A673 (cell line): ENCODE data around the gene OXSR1. TPM values are rescaled to one million over a fixed set of nuclear protein-coding genes. Genes with fewer than 3 reads are reported as not detected.

Source experiments
- BruUV-seq: library from RNA; stranded (reverse); fragments of 400-500 nt; replicated peaks from 2 replicates; lab custom pipeline; 2021; lab: Mats Ljungman, UMichigan
- CTCF ChIA-PET: fragments of 300-600 bp; sonication (Branson Sonifier 250); formaldehyde crosslinking; loops from one replicate; lab custom pipeline; 2022; ENCODE audit warnings: antibody characterized with exemption; lab: Charles Lee
- POLR2A ChIA-PET: fragments of 300-600 bp; sonication (Branson Sonifier 250); formaldehyde crosslinking; loops from one replicate; lab custom pipeline; 2022; ENCODE audit warnings: antibody characterized with exemption; ENCODE audit not compliant: low non-redundant PET; lab: Charles Lee
- DNase-seq: peaks from one replicate; pipeline ENCODE4 v3.0.0-alpha.2; 2015; ENCODE audit warnings: low spot score
- H3K27ac ChIP-seq: fragments of 200-600 bp; sonication (generic); 2 replicates; pipeline ENCODE4 v1.5.1; 2016; ENCODE audit warnings: mixed run types, low read depth, mild to moderate bottlenecking, mixed read lengths, antibody characterized with exemption, low read length; ENCODE audit not compliant: poor library complexity, severe bottlenecking
- H3K27me3 ChIP-seq: fragments of 200-600 bp; sonication (generic); replicated peaks from 2 replicates; pipeline ENCODE4 v1.6.1; 2017; ENCODE audit warnings: mixed run types, low read depth, mild to moderate bottlenecking, mixed read lengths, antibody characterized with exemption, low read length; ENCODE audit not compliant: insufficient read depth, poor library complexity
- H3K36me3 ChIP-seq: fragments of 200-600 bp; sonication (generic); 2 replicates; pipeline ENCODE4 v1.6.1; 2016; ENCODE audit warnings: mixed run types, mild to moderate bottlenecking, mixed read lengths, antibody characterized with exemption, low read length; ENCODE audit not compliant: insufficient read depth, poor library complexity, severe bottlenecking
- H3K4me1 ChIP-seq: fragments of 200-600 bp; sonication (generic); 2 replicates; pipeline ENCODE4 v1.6.1; 2017; ENCODE audit warnings: mixed run types, mild to moderate bottlenecking, mixed read lengths, antibody characterized with exemption, low read length; ENCODE audit not compliant: insufficient read depth, poor library complexity, severe bottlenecking
- H3K4me3 ChIP-seq: fragments of 200-600 bp; sonication (generic); 2 replicates; pipeline ENCODE4 v1.5.1; 2016; ENCODE audit warnings: low read depth, mixed run types, mild to moderate bottlenecking, mixed read lengths, low read length; ENCODE audit not compliant: poor library complexity, severe bottlenecking
- H3K9me3 ChIP-seq: fragments of 200-600 bp; sonication (generic); 2 replicates; pipeline ENCODE4 v1.6.1; 2016; ENCODE audit warnings: mixed run types, low read depth, mild to moderate bottlenecking, mixed read lengths, antibody characterized with exemption, low read length; ENCODE audit not compliant: poor library complexity, severe bottlenecking
- EZH2 ChIP-seq: fragments of 200-600 bp; sonication (generic); IDR thresholded peaks from 2 replicates; pipeline ENCODE4 v1.6.1; 2017; ENCODE audit warnings: borderline replicate concordance, low read depth, mild to moderate bottlenecking, mixed read lengths, antibody characterized with exemption, low read length; ENCODE audit not compliant: poor library complexity, severe bottlenecking
- intact Hi-C: fragments of 100-400 bp; cut with micrococcal nuclease; formaldehyde crosslinking; loops from one replicate; pipeline ENCODE4 v1.10.0; 2022; ENCODE audit not compliant: unreplicated experiment
- total RNA-seq: library from RNA; stranded (reverse); gene quantifications from 2 replicates; pipeline ENCODE4 v1.2.3, GENCODE V29; 2021
- TF ChIP-seq, protein P1 (sequence below): fragments of 300-800, 200-600 bp; sonication (generic); conservative IDR thresholded peaks from 2 replicates; pipeline ENCODE4 v1.5.1; 2017; ENCODE audit warnings: low read depth, mild to moderate bottlenecking, antibody characterized with exemption, low read length, moderate library complexity, mixed read lengths

Gene OXSR1
- total RNA-seq, 1 experiment from 2014 or later: 30.9 TPM

DNA sequence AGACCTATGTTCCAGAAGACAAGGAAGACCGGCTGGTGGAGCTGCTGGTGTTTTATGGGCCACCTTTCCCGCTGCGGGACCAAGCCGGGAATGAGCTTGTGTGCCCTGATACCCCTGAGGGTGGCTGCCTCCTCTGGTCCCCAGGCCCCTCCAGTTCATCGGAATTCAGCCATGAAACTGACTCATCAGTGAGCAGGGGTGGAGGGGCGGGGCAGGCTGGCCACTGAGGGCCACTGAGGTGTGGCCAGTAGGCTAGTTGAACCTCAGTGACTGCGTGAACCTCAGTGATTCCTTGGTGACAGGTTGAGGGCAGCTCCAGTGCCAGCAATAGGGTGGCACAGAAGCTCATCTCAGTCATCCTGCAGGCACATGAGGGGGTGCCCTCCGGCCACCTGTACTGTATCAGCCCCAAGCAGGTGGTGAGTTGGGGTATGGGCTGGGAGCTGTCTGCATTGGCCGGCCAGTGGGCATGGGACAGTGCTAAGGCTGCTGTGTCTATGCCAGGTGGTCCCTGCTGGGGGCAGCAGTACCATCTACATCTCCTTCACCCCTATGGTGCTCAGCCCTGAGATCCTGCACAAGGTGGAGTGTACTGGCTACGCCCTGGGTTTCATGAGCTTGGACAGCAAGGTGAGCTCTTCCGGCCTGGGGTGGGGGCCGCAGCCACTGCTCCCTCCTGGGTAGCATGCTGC, 48.7 kb upstream of the OXSR1 start:
- intact Hi-C loops: loop anchor here (5.0 to 10.0 kb wide), 2 partner anchors 168 to 366 kb away; partner anchors contain the start of gene SLC22A14
- H3K4me1 ChIP-seq: no peaks in the 10 kb centered on the region
- TF ChIP-seq EZH2: no peak
- TF ChIP-seq, protein P1, sequence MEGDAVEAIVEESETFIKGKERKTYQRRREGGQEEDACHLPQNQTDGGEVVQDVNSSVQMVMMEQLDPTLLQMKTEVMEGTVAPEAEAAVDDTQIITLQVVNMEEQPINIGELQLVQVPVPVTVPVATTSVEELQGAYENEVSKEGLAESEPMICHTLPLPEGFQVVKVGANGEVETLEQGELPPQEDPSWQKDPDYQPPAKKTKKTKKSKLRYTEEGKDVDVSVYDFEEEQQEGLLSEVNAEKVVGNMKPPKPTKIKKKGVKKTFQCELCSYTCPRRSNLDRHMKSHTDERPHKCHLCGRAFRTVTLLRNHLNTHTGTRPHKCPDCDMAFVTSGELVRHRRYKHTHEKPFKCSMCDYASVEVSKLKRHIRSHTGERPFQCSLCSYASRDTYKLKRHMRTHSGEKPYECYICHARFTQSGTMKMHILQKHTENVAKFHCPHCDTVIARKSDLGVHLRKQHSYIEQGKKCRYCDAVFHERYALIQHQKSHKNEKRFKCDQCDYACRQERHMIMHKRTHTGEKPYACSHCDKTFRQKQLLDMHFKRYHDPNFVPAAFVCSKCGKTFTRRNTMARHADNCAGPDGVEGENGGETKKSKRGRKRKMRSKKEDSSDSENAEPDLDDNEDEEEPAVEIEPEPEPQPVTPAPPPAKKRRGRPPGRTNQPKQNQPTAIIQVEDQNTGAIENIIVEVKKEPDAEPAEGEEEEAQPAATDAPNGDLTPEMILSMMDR: no peak
- H3K36me3 ChIP-seq: no peaks in the 10 kb centered on the region
- H3K4me3 ChIP-seq: no peak overlapping the region
- H3K27me3 ChIP-seq: no peaks in the 10 kb centered on the region
- H3K27ac ChIP-seq: no peak overlapping the region
- H3K9me3 ChIP-seq: no peaks in the 10 kb centered on the region
- BruUV-seq: no TSS peak
- no peak for DNase-seq
- CTCF ChIA-PET: no interaction called here
- POLR2A ChIA-PET: no interaction called here

DNA sequence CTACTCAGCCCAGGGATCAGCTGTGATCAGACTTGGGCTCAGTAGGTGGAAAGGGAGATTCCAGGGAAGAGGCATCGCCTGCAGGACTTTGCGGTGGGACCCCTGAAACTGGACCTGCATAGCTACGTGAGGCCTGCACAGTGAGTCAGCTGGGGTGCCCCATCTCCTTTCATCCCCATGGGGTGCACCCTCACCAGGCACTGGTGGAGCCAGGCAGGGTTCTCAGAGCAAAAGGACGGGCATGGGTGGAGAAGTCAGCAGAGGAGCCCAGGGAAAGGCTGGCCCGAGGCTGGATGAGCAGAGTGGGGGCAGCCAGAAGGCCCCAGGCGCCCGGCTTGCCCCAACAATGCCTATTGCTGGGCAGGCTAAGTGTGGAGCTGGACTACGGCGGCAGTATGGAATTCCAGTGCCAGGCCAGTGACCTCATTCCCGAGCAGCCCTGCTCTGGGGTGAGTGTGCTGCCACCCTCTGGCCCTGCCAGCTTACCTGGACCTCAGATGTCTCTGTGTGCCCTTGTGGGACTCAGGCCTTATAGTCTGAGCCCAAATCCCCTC, 48.1 kb upstream of the OXSR1 start:
- TF ChIP-seq, protein P1: no peak
- TF ChIP-seq EZH2: no peak
- Histone ChIP-seq H3K36me3 (no peaks in the 10 kb centered on the region), H3K9me3 (no peaks in the 10 kb centered on the region), H3K27ac (no peak overlapping the region), H3K4me1 (no peaks in the 10 kb centered on the region), H3K27me3 (no peaks in the 10 kb centered on the region), H3K4me3 (no peak overlapping the region)
- intact Hi-C loops: loop anchor here (5.0 to 10.0 kb wide), 2 partner anchors 168 to 365 kb away; partner anchors contain the start of gene SLC22A14
- no TSS peak for BruUV-seq
- POLR2A ChIA-PET: no interaction called here
- CTCF ChIA-PET: no interaction called here
- no peak for DNase-seq

GRCh38 chr3:38117748-38118420, 47.5 kb upstream of the OXSR1 start:
- Histone ChIP-seq H3K9me3 (no peaks in the 10 kb centered on the region), H3K4me1 (no peaks in the 10 kb centered on the region), H3K4me3 (no peak overlapping the region), H3K27ac (no peak overlapping the region), H3K27me3 (no peaks in the 10 kb centered on the region), H3K36me3 (no peaks in the 10 kb centered on the region)
- peak; percentile 58 for DNase-seq
- intact Hi-C loops: loop anchor here (5.0 to 10.0 kb wide), 2 partner anchors 167 to 364 kb away; partner anchors contain the start of gene SLC22A14
- TF ChIP-seq EZH2: no peak
- TF ChIP-seq, protein P1: peak; percentile 65
- no TSS peak for BruUV-seq
- POLR2A ChIA-PET: no interaction called here
- CTCF ChIA-PET: no interaction called here
